HCT116 (cell line): ENCODE measurements around the gene IL25. TPM values are rescaled to one million over a fixed set of nuclear protein-coding genes. Genes with fewer than 3 reads are reported as not detected.

Experiments
- ATAC-seq: fragments of 200-7000 bp; cut with Tn5 transposase; 2 replicates; pipeline ENCODE4 v1.9.1; 2020; ENCODE audit warnings: mild to moderate bottlenecking, moderate library complexity
- BruUV-seq: library from RNA; stranded (reverse); fragments of 400-500 nt; replicated peaks from 2 replicates; lab custom pipeline; 2021; lab: Mats Ljungman, UMichigan
- CTCF ChIA-PET: fragments of 300-600 bp; sonication (Branson Sonifier 250); formaldehyde crosslinking; loops from one replicate; lab custom pipeline; 2021; ENCODE audit warnings: antibody characterized with exemption; lab: Charles Lee
- POLR2A ChIA-PET: fragments of 300-600, 350-600 bp; sonication (Branson Sonifier 250); formaldehyde crosslinking; loops from one replicate; lab custom pipeline; 2021; ENCODE audit warnings: antibody characterized with exemption; lab: Charles Lee
- RAD21 ChIA-PET, 2 experiments: fragments of 300-600 bp; sonication (Branson Sonifier 250); formaldehyde crosslinking; loops; one replicate each; lab custom pipeline; 2023; ENCODE audit warnings: low total read pairs in 2 of 2; ENCODE audit not compliant: uncharacterized antibody in 2 of 2, unreplicated experiment in 2 of 2, low non-redundant PET in 1 of 2; lab: Charles Lee
- DNase-seq: peaks from one replicate; pipeline ENCODE4 v3.0.0-alpha.2; 2010; ENCODE audit warnings: low read depth, low spot score
- H2AFZ ChIP-seq: fragments of 200-600 bp; shearing (Covaris generic), sonication (generic); 2 replicates; pipeline ENCODE4 v1.6.1; 2017; ENCODE audit warnings: low read depth, mixed run types, mixed read lengths, antibody characterized with exemption, low read length; ENCODE audit not compliant: poor library complexity, severe bottlenecking
- H3K27ac ChIP-seq: 2 replicates; pipeline ENCODE4 v1.5.1; 2012; ENCODE audit warnings: low read depth, low read length
- H3K27me3 ChIP-seq: fragments of 200-600 bp; sonication (generic); 2 replicates; pipeline ENCODE4 v1.6.1; 2016; ENCODE audit warnings: mixed run types, low read length, mixed read lengths; ENCODE audit not compliant: insufficient read depth
- H3K36me3 ChIP-seq, 2 experiments: fragments of 200-500 bp in 1 of 2; fragments of 200-600 bp in 1 of 2; sonication (Bioruptor generic) in 1 of 2; sonication (generic) in 1 of 2; 2 replicates each; pipeline versions ENCODE4 v1.5.1 to v1.6.1; 2014 to 2016; ENCODE audit warnings: low read length in 2 of 2, inconsistent platforms in 1 of 2, mixed read lengths in 1 of 2, mixed run types in 1 of 2; ENCODE audit not compliant: insufficient read depth in 2 of 2, control insufficient read depth in 1 of 2
- H3K4me1 ChIP-seq, 2 experiments: fragments of 200-600 bp in 1 of 2; sonication (generic) in 1 of 2; 2 replicates each; pipeline versions ENCODE4 v1.5.1 to v1.6.1; 2012 to 2017; ENCODE audit warnings: low read length in 2 of 2, inconsistent platforms in 1 of 2, mild to moderate bottlenecking in 1 of 2, mixed read lengths in 1 of 2, mixed run types in 1 of 2, moderate library complexity in 1 of 2; ENCODE audit not compliant: insufficient read depth in 2 of 2, control insufficient read depth in 1 of 2
- H3K4me2 ChIP-seq: fragments of 200-600 bp; sonication (generic); 2 replicates; pipeline ENCODE4 v1.6.1; 2017; ENCODE audit warnings: mixed run types, low read length, mixed read lengths
- H3K4me3 ChIP-seq, 2 experiments: fragments of 200-600 bp in 1 of 2; sonication (generic) in 1 of 2; replicated peaks in 1 of 2; 2 replicates each; pipeline ENCODE4 v1.5.1; 2011 to 2016; ENCODE audit warnings: low read length in 2 of 2, control low read depth in 1 of 2, low read depth in 1 of 2, mild to moderate bottlenecking in 1 of 2, mixed read lengths in 1 of 2, mixed run types in 1 of 2
- H3K79me2 ChIP-seq: fragments of 200-600 bp; sonication (generic); 2 replicates; pipeline ENCODE4 v1.6.1; 2017; ENCODE audit warnings: mild to moderate bottlenecking, mixed run types, low read length, moderate library complexity, mixed read lengths; ENCODE audit not compliant: insufficient read depth
- H3K9ac ChIP-seq: fragments of 200-600 bp; sonication (generic); 2 replicates; pipeline ENCODE4 v1.6.1; 2016; ENCODE audit warnings: low read length, mixed read lengths
- H3K9me2 ChIP-seq: fragments of 200-600 bp; sonication (generic), shearing (Covaris generic); 2 replicates; pipeline ENCODE4 v1.6.1; 2017; ENCODE audit warnings: mixed run types, mild to moderate bottlenecking, moderate library complexity; ENCODE audit not compliant: insufficient read depth
- H3K9me3 ChIP-seq, 2 experiments: fragments of 200-500 bp in 1 of 2; fragments of 200-600 bp in 1 of 2; sonication (Bioruptor generic) in 1 of 2; sonication (generic) in 1 of 2; 2 replicates each; pipeline ENCODE4 v1.6.1; 2014 to 2017; ENCODE audit warnings: low read length in 2 of 2, mixed read lengths in 2 of 2, inconsistent platforms in 1 of 2, low read depth in 1 of 2, mild to moderate bottlenecking in 1 of 2, mixed run types in 1 of 2, moderate library complexity in 1 of 2; ENCODE audit not compliant: control insufficient read depth in 1 of 2, insufficient read depth in 1 of 2
- H4K20me1 ChIP-seq: fragments of 200-600 bp; sonication (generic), shearing (Covaris generic); 2 replicates; pipeline ENCODE4 v1.6.1; 2017; ENCODE audit warnings: mixed run types, mild to moderate bottlenecking, moderate library complexity; ENCODE audit not compliant: insufficient read depth
- CBX3 ChIP-seq: IDR thresholded peaks from 2 replicates; pipeline ENCODE4 v1.6.1; 2012; ENCODE audit warnings: low read depth
- CEBPB ChIP-seq: IDR thresholded peaks from 2 replicates; pipeline ENCODE4 v1.6.1; 2012; ENCODE audit warnings: low read depth
- EGR1 ChIP-seq: IDR thresholded peaks from 2 replicates; pipeline ENCODE4 v1.6.1; 2012; ENCODE audit warnings: low read depth
- ELF1 ChIP-seq: IDR thresholded peaks from 2 replicates; pipeline ENCODE4 v1.6.1; 2012; ENCODE audit warnings: low read depth, borderline replicate concordance
- EZH2 ChIP-seq: fragments of 200-600 bp; sonication (generic); IDR thresholded peaks from 2 replicates; pipeline ENCODE4 v1.6.1; 2017; ENCODE audit warnings: antibody characterized with exemption, mixed run types
- EZH2phosphoT487 ChIP-seq: fragments of 200-600 bp; IDR thresholded peaks from 2 replicates; pipeline ENCODE4 v1.6.1; 2018; ENCODE audit warnings: antibody characterized with exemption, borderline replicate concordance
- SP1 ChIP-seq: IDR thresholded peaks from 2 replicates; pipeline ENCODE4 v1.6.1; 2012; ENCODE audit warnings: low read depth
- SRF ChIP-seq: IDR thresholded peaks from 2 replicates; pipeline ENCODE4 v1.6.1; 2012; ENCODE audit warnings: low read depth
- YY1 ChIP-seq: IDR thresholded peaks from 2 replicates; pipeline ENCODE4 v1.6.1; 2011; ENCODE audit warnings: low read length, low read depth, moderate library complexity, mild to moderate bottlenecking; ENCODE audit not compliant: insufficient replicate concordance; ENCODE audit errors: extremely low read depth
- ZFX ChIP-seq: fragments of 450-650 bp; IDR thresholded peaks from 2 replicates; pipeline ENCODE4 v1.6.1; 2017
- intact Hi-C: fragments of 100-400 bp; cut with micrococcal nuclease; formaldehyde crosslinking; loops from 2 replicates; pipeline ENCODE4 v1.10.0; 2022
- total RNA-seq: library from RNA; stranded (reverse); gene quantifications from one replicate; pipeline ENCODE4 v1.2.1, GENCODE V29; 2021; ENCODE audit not compliant: unreplicated experiment
- TF ChIP-seq, protein P1 (sequence below): IDR thresholded peaks from 2 replicates; pipeline ENCODE4 v1.6.1; 2012; ENCODE audit warnings: low read depth
- TF ChIP-seq, protein P2 (sequence below), 3 experiments: fragments of 200-600 bp in 1 of 3; sonication (generic) in 1 of 3; IDR thresholded peaks in 2 of 3; conservative IDR thresholded peaks in 1 of 3; 2 replicates each; pipeline ENCODE4 v1.5.1; 2012 to 2017; ENCODE audit warnings: low read depth in 2 of 3, low read length in 2 of 3, antibody characterized with exemption in 1 of 3, borderline replicate concordance in 1 of 3, control low read depth in 1 of 3, mild to moderate bottlenecking in 1 of 3, mixed read lengths in 1 of 3, mixed run types in 1 of 3, moderate library complexity in 1 of 3; ENCODE audit not compliant: insufficient read depth in 1 of 3
- TF ChIP-seq, protein P3 (sequence below): IDR thresholded peaks from 2 replicates; pipeline ENCODE4 v1.6.1; 2012
- TF ChIP-seq, protein P4 (sequence below): IDR thresholded peaks from 2 replicates; pipeline ENCODE4 v1.6.1; 2012
- TF ChIP-seq, protein P5 (sequence below): IDR thresholded peaks from 2 replicates; pipeline ENCODE4 v1.6.1; 2011; ENCODE audit warnings: mild to moderate bottlenecking, low read length, moderate library complexity; ENCODE audit not compliant: insufficient replicate concordance; ENCODE audit errors: extremely low read depth

Gene IL25
- total RNA-seq, 1 experiment from 2014 or later, result not detected

GRCh38 chr14:23371865-23372264, 744 bp upstream of the IL25 start:
- no peak overlapping the region for H3K9ac ChIP-seq
- no peaks in the 10 kb centered on the region for H3K9me2 ChIP-seq
- intact Hi-C loops, result no loop called here
- CTCF ChIA-PET, result no interaction called here
- H3K27me3 ChIP-seq, result no peaks in the 10 kb centered on the region
- no peak overlapping the region for H3K27ac ChIP-seq
- H4K20me1 ChIP-seq, result no peaks in the 10 kb centered on the region
- POLR2A ChIA-PET, result no interaction called here
- no peaks in the 10 kb centered on the region for H3K79me2 ChIP-seq
- no peaks in the 10 kb centered on the region for H3K36me3 ChIP-seq
- TF ChIP-seq SRF (no peak), ELF1 (no peak), EGR1 (no peak), CBX3 (no peak), EZH2 (no peak), EZH2phosphoT487 (no peak), CEBPB (no peak), ZFX (no peak), SP1 (no peak), YY1 (no peak)
- TF ChIP-seq, protein P1, sequence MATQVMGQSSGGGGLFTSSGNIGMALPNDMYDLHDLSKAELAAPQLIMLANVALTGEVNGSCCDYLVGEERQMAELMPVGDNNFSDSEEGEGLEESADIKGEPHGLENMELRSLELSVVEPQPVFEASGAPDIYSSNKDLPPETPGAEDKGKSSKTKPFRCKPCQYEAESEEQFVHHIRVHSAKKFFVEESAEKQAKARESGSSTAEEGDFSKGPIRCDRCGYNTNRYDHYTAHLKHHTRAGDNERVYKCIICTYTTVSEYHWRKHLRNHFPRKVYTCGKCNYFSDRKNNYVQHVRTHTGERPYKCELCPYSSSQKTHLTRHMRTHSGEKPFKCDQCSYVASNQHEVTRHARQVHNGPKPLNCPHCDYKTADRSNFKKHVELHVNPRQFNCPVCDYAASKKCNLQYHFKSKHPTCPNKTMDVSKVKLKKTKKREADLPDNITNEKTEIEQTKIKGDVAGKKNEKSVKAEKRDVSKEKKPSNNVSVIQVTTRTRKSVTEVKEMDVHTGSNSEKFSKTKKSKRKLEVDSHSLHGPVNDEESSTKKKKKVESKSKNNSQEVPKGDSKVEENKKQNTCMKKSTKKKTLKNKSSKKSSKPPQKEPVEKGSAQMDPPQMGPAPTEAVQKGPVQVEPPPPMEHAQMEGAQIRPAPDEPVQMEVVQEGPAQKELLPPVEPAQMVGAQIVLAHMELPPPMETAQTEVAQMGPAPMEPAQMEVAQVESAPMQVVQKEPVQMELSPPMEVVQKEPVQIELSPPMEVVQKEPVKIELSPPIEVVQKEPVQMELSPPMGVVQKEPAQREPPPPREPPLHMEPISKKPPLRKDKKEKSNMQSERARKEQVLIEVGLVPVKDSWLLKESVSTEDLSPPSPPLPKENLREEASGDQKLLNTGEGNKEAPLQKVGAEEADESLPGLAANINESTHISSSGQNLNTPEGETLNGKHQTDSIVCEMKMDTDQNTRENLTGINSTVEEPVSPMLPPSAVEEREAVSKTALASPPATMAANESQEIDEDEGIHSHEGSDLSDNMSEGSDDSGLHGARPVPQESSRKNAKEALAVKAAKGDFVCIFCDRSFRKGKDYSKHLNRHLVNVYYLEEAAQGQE, result no peak
- TF ChIP-seq, protein P2, sequence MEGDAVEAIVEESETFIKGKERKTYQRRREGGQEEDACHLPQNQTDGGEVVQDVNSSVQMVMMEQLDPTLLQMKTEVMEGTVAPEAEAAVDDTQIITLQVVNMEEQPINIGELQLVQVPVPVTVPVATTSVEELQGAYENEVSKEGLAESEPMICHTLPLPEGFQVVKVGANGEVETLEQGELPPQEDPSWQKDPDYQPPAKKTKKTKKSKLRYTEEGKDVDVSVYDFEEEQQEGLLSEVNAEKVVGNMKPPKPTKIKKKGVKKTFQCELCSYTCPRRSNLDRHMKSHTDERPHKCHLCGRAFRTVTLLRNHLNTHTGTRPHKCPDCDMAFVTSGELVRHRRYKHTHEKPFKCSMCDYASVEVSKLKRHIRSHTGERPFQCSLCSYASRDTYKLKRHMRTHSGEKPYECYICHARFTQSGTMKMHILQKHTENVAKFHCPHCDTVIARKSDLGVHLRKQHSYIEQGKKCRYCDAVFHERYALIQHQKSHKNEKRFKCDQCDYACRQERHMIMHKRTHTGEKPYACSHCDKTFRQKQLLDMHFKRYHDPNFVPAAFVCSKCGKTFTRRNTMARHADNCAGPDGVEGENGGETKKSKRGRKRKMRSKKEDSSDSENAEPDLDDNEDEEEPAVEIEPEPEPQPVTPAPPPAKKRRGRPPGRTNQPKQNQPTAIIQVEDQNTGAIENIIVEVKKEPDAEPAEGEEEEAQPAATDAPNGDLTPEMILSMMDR (IDR thresholded peaks at IDR 0.05 in 2 of 3, conservative IDR thresholded peaks at IDR 0.05 in 1 of 3; ENCODE audit: borderline replicate concordance in 1 of 3, insufficient read depth in 1 of 3, low read depth in 2 of 3, low read length in 2 of 3), result no peak
- TF ChIP-seq, protein P3, sequence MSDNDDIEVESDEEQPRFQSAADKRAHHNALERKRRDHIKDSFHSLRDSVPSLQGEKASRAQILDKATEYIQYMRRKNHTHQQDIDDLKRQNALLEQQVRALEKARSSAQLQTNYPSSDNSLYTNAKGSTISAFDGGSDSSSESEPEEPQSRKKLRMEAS, result no peak
- TF ChIP-seq, protein P4, sequence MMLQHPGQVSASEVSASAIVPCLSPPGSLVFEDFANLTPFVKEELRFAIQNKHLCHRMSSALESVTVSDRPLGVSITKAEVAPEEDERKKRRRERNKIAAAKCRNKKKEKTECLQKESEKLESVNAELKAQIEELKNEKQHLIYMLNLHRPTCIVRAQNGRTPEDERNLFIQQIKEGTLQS, result no peak
- TF ChIP-seq, protein P5, sequence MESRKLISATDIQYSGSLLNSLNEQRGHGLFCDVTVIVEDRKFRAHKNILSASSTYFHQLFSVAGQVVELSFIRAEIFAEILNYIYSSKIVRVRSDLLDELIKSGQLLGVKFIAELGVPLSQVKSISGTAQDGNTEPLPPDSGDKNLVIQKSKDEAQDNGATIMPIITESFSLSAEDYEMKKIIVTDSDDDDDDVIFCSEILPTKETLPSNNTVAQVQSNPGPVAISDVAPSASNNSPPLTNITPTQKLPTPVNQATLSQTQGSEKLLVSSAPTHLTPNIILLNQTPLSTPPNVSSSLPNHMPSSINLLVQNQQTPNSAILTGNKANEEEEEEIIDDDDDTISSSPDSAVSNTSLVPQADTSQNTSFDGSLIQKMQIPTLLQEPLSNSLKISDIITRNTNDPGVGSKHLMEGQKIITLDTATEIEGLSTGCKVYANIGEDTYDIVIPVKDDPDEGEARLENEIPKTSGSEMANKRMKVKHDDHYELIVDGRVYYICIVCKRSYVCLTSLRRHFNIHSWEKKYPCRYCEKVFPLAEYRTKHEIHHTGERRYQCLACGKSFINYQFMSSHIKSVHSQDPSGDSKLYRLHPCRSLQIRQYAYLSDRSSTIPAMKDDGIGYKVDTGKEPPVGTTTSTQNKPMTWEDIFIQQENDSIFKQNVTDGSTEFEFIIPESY, result no peak
- no peak for DNase-seq
- no peaks in the 10 kb centered on the region; a peak in 1 of 4 replicates for H3K4me1 ChIP-seq
- no peak overlapping the region for H3K4me3 ChIP-seq
- ATAC-seq, result no peak
- no peaks in the 10 kb centered on the region for H3K9me3 ChIP-seq
- no TSS peak for BruUV-seq
- no peak overlapping the region for H2AFZ ChIP-seq
- H3K4me2 ChIP-seq, result no peak overlapping the region
- RAD21 ChIA-PET, result no interaction called here
